Ishikawa (cell line): ENCODE measurements around the gene MRM3.
A peak's percentile ranks its signal among the peaks of the same experiment; 100 is the strongest.

Experiments used
- CEBPB ChIP-seq: IDR thresholded peaks from 2 replicates; pipeline ENCODE4 v1.6.1; 2012
- CREB1 ChIP-seq: IDR thresholded peaks from 2 replicates; pipeline ENCODE4 v1.6.1; 2012; ENCODE audit warnings: low read depth
- EGR1 ChIP-seq: IDR thresholded peaks from 2 replicates; pipeline ENCODE4 v1.6.1; 2012
- EP300 ChIP-seq: IDR thresholded peaks from 2 replicates; pipeline ENCODE4 v1.6.1; 2012; ENCODE audit warnings: borderline replicate concordance
- FOXM1 ChIP-seq: IDR thresholded peaks from 2 replicates; pipeline ENCODE4 v1.6.1; 2012; ENCODE audit warnings: low read depth, borderline replicate concordance
- MAX ChIP-seq: IDR thresholded peaks from 2 replicates; pipeline ENCODE4 v1.6.1; 2012
- NFIC ChIP-seq: IDR thresholded peaks from 2 replicates; pipeline ENCODE4 v1.6.1; 2012
- RAD21 ChIP-seq: IDR thresholded peaks from 2 replicates; pipeline ENCODE4 v1.6.1; 2012; ENCODE audit warnings: low read depth
- REST ChIP-seq: IDR thresholded peaks from 2 replicates; pipeline ENCODE4 v1.6.1; 2012; ENCODE audit warnings: low read depth, mild to moderate bottlenecking
- TAF1 ChIP-seq: IDR thresholded peaks from 2 replicates; pipeline ENCODE4 v1.6.1; 2012; ENCODE audit warnings: low read depth, mild to moderate bottlenecking
- TCF12 ChIP-seq: IDR thresholded peaks from 2 replicates; pipeline ENCODE4 v1.6.1; 2012; ENCODE audit warnings: low read depth
- TEAD4 ChIP-seq: IDR thresholded peaks from 2 replicates; pipeline ENCODE4 v1.6.1; 2012
- USF1 ChIP-seq: IDR thresholded peaks from 2 replicates; pipeline ENCODE4 v1.6.1; 2012
- YY1 ChIP-seq: IDR thresholded peaks from 2 replicates; pipeline ENCODE4 v1.6.1; 2012; ENCODE audit warnings: low read depth
- ZBTB7A ChIP-seq: IDR thresholded peaks from 2 replicates; pipeline ENCODE4 v1.6.1; 2012; ENCODE audit warnings: low read depth

MRM3 gene

GRCh38 chr17:794876-795275, 12.7 kb downstream of the MRM3 start:
- TF ChIP-seq CREB1, result no peak
- TF ChIP-seq RAD21, result peak; percentile 35; the same call in 1 of the 2 replicates
- no peak for TF ChIP-seq USF1

GRCh38 chr17:795276-795675, 13.1 kb downstream of the MRM3 start:
- no peak for TF ChIP-seq NFIC
- no peak for TF ChIP-seq REST
- no peak for TF ChIP-seq TAF1
- no peak for TF ChIP-seq YY1
- no peak for TF ChIP-seq TCF12
- no peak for TF ChIP-seq RAD21
- TF ChIP-seq TEAD4, result no peak
- TF ChIP-seq FOXM1, result no peak
- TF ChIP-seq MAX, result no peak
- no peak for TF ChIP-seq EGR1
- no peak for TF ChIP-seq CEBPB
- TF ChIP-seq USF1, result no peak
- no peak for TF ChIP-seq ZBTB7A
- TF ChIP-seq CREB1, result no peak
- no peak for TF ChIP-seq EP300

- no peak for TF ChIP-seq EP300
Observed at GRCh38 chr17:795721-796120, 13.6 kb downstream of the MRM3 start.

- TF ChIP-seq CEBPB, result no peak
- no peak for TF ChIP-seq NFIC
- TF ChIP-seq EP300, result no peak
- no peak for TF ChIP-seq USF1
- no peak for TF ChIP-seq REST
- no peak for TF ChIP-seq YY1
- no peak for TF ChIP-seq TCF12
Observed at GRCh38 chr17:796609-797008, 14.5 kb downstream of the MRM3 start.

- TF ChIP-seq TCF12 (no peak), CREB1 (no peak), RAD21 (no peak), YY1 (no peak), FOXM1 (no peak), ZBTB7A (no peak)
Observed at GRCh38 chr17:797236-797840, 15.2 kb downstream of the MRM3 start.

GRCh38 chr17:798246-798645, 16.1 kb downstream of the MRM3 start:
- TF ChIP-seq YY1, result no peak
- no peak for TF ChIP-seq CREB1
- no peak for TF ChIP-seq CEBPB
- no peak for TF ChIP-seq ZBTB7A
- TF ChIP-seq RAD21, result no peak

- no peak for TF ChIP-seq TAF1
Observed at GRCh38 chr17:799261-799660, 17.1 kb downstream of the MRM3 start.
